GM23248 (cell line): ENCODE measurements around the gene SH3D19. TPM values are rescaled to one million over a fixed set of nuclear protein-coding genes. Genes with fewer than 3 reads are reported as not detected.
A peak's percentile ranks its signal among the peaks of the same experiment; 100 is the strongest.

Experiments
- DNase-seq: peaks from one replicate; pipeline ENCODE4 v3.0.0-alpha.2; 2015
- H2AFZ ChIP-seq: fragments of 200-600 bp; sonication (generic); 2 replicates; pipeline ENCODE4 v1.6.1; 2016; ENCODE audit warnings: antibody characterized with exemption
- H3F3A ChIP-seq: fragments of 200-600 bp; sonication (generic); 2 replicates; pipeline ENCODE4 v1.6.1; 2016; ENCODE audit warnings: mild to moderate bottlenecking, antibody characterized with exemption, mixed run types; ENCODE audit not compliant: insufficient read depth
- H3K27ac ChIP-seq: fragments of 200-600 bp; sonication (generic); 2 replicates; pipeline ENCODE4 v1.5.1; 2016; ENCODE audit warnings: mild to moderate bottlenecking
- H3K27me3 ChIP-seq: fragments of 200-600 bp; sonication (generic); replicated peaks from 2 replicates; pipeline ENCODE4 v1.6.1; 2016; ENCODE audit warnings: mild to moderate bottlenecking; ENCODE audit not compliant: insufficient read depth
- H3K36me3 ChIP-seq: fragments of 200-600 bp; sonication (generic); 2 replicates; pipeline ENCODE4 v1.6.1; 2016; ENCODE audit warnings: low read depth, mild to moderate bottlenecking
- H3K4me1 ChIP-seq: fragments of 200-600 bp; sonication (generic); 2 replicates; pipeline ENCODE4 v1.6.1; 2016; ENCODE audit warnings: mild to moderate bottlenecking; ENCODE audit not compliant: insufficient read depth
- H3K4me2 ChIP-seq: fragments of 200-600 bp; sonication (generic); one replicate; pipeline ENCODE4 v1.6.1; 2016; ENCODE audit warnings: mild to moderate bottlenecking; ENCODE audit not compliant: unreplicated experiment
- H3K4me3 ChIP-seq: fragments of 200-600 bp; sonication (generic); 2 replicates; pipeline ENCODE4 v1.5.1; 2016; ENCODE audit warnings: mild to moderate bottlenecking
- H3K79me2 ChIP-seq: fragments of 200-600 bp; sonication (generic); 2 replicates; pipeline ENCODE4 v1.6.1; 2016; ENCODE audit warnings: mild to moderate bottlenecking; ENCODE audit not compliant: insufficient read depth
- H3K9ac ChIP-seq: fragments of 200-600 bp; sonication (generic); 2 replicates; pipeline ENCODE4 v1.6.1; 2016; ENCODE audit warnings: mild to moderate bottlenecking
- H3K9me2 ChIP-seq: fragments of 200-600 bp; sonication (generic); 2 replicates; pipeline ENCODE4 v1.6.1; 2016; ENCODE audit warnings: mixed run types, mild to moderate bottlenecking, moderate library complexity; ENCODE audit not compliant: insufficient read depth
- H3K9me3 ChIP-seq: fragments of 200-600 bp; sonication (generic); one replicate; pipeline ENCODE4 v1.6.1; 2017; ENCODE audit warnings: low read depth
- H4K20me1 ChIP-seq: fragments of 200-600 bp; sonication (generic); 2 replicates; pipeline ENCODE4 v1.6.0; 2016; ENCODE audit not compliant: insufficient read depth
- EZH2 ChIP-seq: fragments of 200-600 bp; sonication (generic); IDR thresholded peaks from 2 replicates; pipeline ENCODE4 v1.6.1; 2018; ENCODE audit warnings: antibody characterized with exemption, mild to moderate bottlenecking; ENCODE audit not compliant: insufficient read depth, poor library complexity, severe bottlenecking
- EZH2phosphoT487 ChIP-seq: fragments of 200-600 bp; sonication (generic); IDR thresholded peaks from 2 replicates; pipeline ENCODE4 v1.6.1; 2018; ENCODE audit warnings: antibody characterized with exemption, moderate library complexity, mild to moderate bottlenecking, low read depth; ENCODE audit not compliant: insufficient read depth
- WGBS, 2 experiments: methylation state at CpG; one replicate each; pipeline ENCODE4 v1.1.6; 2015 to 2017; ENCODE audit warnings: low lambda C conversion rate in 2 of 2, low coverage in 1 of 2; ENCODE audit errors: missing lambda C conversion rate in 2 of 2; 5-methylcytosine and 5-hydroxymethylcytosine counted together
- in situ Hi-C: fragments of 300-500 bp; cut with MboI; formaldehyde crosslinking; loops from 2 replicates; pipeline ENCODE4 v1.15.0; 2020
- polyA plus RNA-seq: library from polyadenylated mRNA; unstranded; fragments of >200 nt; fragmentation: Nextera tagmentation; extraction: Ambion mirVana; gene quantifications from 2 replicates; pipeline ENCODE4 v1.2.1, GENCODE V29; 2016
- total RNA-seq: library from RNA; depleted of rRNA; stranded (reverse); fragments of >200 nt; shearing (Covaris generic); gene quantifications from 2 replicates; pipeline ENCODE4 v1.2.3, GENCODE V29; 2014

Gene SH3D19
- total and polyA plus RNA-seq, 2 experiments from 2014 or later: 29.1 to 47.8 TPM

- H3K9ac ChIP-seq: peak overlapping the region; percentile 0; the same call in 1 of the 2 replicates
- peaks cover 26% of the 10 kb centered on the region for H3F3A ChIP-seq
- DNase-seq: peak; percentile 80
- no peaks in the 10 kb centered on the region for H3K9me3 ChIP-seq
- H3K4me2 ChIP-seq: no peak overlapping the region
- TF ChIP-seq EZH2phosphoT487 (no peak), EZH2 (no peak)
- no peaks in the 10 kb centered on the region for H3K9me2 ChIP-seq
- no peaks in the 10 kb centered on the region for H4K20me1 ChIP-seq
- in situ Hi-C loops: loop anchor here (10.0 to 25.0 kb wide), 2 partner anchors 487 to 1245 kb away; no protein-coding TSS in a partner anchor
- WGBS, 2 experiments: 37 to 39% methylated on average over 13 to 14 of the region's 14 CpGs
- peaks cover 8% of the 10 kb centered on the region for H3K36me3 ChIP-seq
- no peaks in the 10 kb centered on the region for H3K4me1 ChIP-seq
- H3K27me3 ChIP-seq: no peaks in the 10 kb centered on the region
- H2AFZ ChIP-seq: no peak overlapping the region
- no peak overlapping the region for H3K27ac ChIP-seq
- H3K4me3 ChIP-seq: no peak overlapping the region
- no peaks in the 10 kb centered on the region for H3K79me2 ChIP-seq
Observed at GRCh38 chr4:151117371-151117962, 207.9 kb downstream of the SH3D19 start.

DNA sequence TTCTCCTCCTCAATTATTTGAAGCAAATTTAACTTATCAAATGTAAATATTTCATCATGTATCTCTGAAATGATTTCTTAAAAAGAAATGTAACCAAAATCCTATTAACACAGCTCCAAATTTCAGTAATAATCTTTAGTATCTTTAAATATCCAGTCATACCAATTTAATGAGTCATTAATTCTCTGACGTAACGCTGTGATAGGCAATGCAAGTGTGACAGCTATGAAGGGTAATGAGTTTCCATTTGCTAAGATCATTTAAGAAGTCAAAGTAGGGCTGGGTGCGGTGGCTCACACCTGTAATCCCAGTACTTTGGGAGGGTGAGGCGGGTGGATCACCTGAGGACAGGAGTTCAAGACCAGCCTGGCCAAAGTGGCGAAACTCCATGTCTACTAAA is 210.4 kb downstream of the SH3D19 start:
- Histone ChIP-seq H2AFZ (no peak overlapping the region), H3K4me3 (no peak overlapping the region), H3K36me3 (no peaks in the 10 kb centered on the region), H3K27ac (no peak overlapping the region), H3K27me3 (no peaks in the 10 kb centered on the region), H3K79me2 (no peaks in the 10 kb centered on the region), H3K9me2 (no peaks in the 10 kb centered on the region), H3K4me2 (no peak overlapping the region), H3K4me1 (no peaks in the 10 kb centered on the region), H4K20me1 (no peaks in the 10 kb centered on the region), H3F3A (peaks cover 20% of the 10 kb centered on the region), H3K9ac (no peak overlapping the region), H3K9me3 (no peaks in the 10 kb centered on the region)
- peak; percentile 44 for DNase-seq
- in situ Hi-C loops: loop anchor here (10.0 to 25.0 kb wide), 2 partner anchors 490 to 1247 kb away; no protein-coding TSS in a partner anchor
- WGBS, 2 experiments: 73 to 76% methylated on average over 5 of the region's 5 CpGs
- no peak for TF ChIP-seq EZH2
- no peak for TF ChIP-seq EZH2phosphoT487

DNA sequence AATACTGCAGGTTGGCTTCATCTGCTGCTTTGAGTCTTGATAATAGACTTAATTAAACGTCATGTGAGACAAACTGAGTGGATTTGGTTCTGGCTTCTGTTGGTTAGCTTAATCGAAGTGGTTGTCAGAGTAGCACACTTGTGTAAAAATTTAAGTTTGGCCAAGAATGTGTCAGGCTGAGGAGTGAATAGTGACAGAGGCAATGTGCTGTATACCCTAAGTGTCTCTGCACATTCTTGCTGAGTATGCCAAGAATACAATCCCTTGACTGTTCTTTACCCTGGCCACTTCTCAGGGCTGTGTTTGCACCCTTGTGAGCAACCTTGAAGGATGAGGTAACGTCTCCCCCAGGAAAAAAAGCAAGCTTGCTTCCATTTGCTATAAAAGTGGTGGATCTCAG is 211.1 kb downstream of the SH3D19 start:
- Histone ChIP-seq H3K9me2 (no peaks in the 10 kb centered on the region), H3K79me2 (no peaks in the 10 kb centered on the region), H3K36me3 (no peaks in the 10 kb centered on the region), H3K9ac (no peak overlapping the region), H3K4me2 (no peak overlapping the region), H3K9me3 (no peaks in the 10 kb centered on the region), H3K27ac (no peak overlapping the region), H3K4me3 (no peak overlapping the region), H3K27me3 (no peaks in the 10 kb centered on the region), H2AFZ (no peak overlapping the region), H4K20me1 (no peaks in the 10 kb centered on the region), H3K4me1 (no peaks in the 10 kb centered on the region), H3F3A (peaks cover 20% of the 10 kb centered on the region)
- in situ Hi-C loops: loop anchor here (10.0 to 25.0 kb wide), 2 partner anchors 490 to 1248 kb away; no protein-coding TSS in a partner anchor
- 73 to 78% methylated on average over 3 of the region's 3 CpGs for WGBS, 2 experiments
- no peak for TF ChIP-seq EZH2phosphoT487
- TF ChIP-seq EZH2: no peak
- no peak for DNase-seq

GRCh38 chr4:151110236-151110635 is 215.2 kb downstream of the SH3D19 start:
- Histone ChIP-seq H3K4me1 (no peaks in the 10 kb centered on the region), H3K9me2 (no peaks in the 10 kb centered on the region), H3K27me3 (no peaks in the 10 kb centered on the region), H4K20me1 (no peaks in the 10 kb centered on the region), H3K79me2 (no peaks in the 10 kb centered on the region), H3K27ac (no peak overlapping the region), H2AFZ (no peak overlapping the region), H3K4me3 (no peak overlapping the region), H3K36me3 (peaks cover 19% of the 10 kb centered on the region), H3F3A (peaks cover 40% of the 10 kb centered on the region), H3K9ac (no peak overlapping the region), H3K4me2 (no peak overlapping the region), H3K9me3 (no peaks in the 10 kb centered on the region)
- in situ Hi-C loops: loop anchor here (10.0 to 25.0 kb wide), 2 partner anchors 495 to 1252 kb away; no protein-coding TSS in a partner anchor
- TF ChIP-seq EZH2phosphoT487 (no peak), EZH2 (no peak)
- WGBS, 2 experiments: 100% methylated on average over 3 of the region's 3 CpGs
- DNase-seq: no peak
